GM18868 (cell line): ENCODE results near the gene SLC35B2.

Experiments used
- ATAC-seq: cut with Tn5 transposase; IDR thresholded peaks from one replicate; pipeline ENCODE4 v1.9.1; 2021; ENCODE audit warnings: mild to moderate bottlenecking, moderate library complexity; ENCODE audit not compliant: unreplicated experiment

The SLC35B2 gene

DNA sequence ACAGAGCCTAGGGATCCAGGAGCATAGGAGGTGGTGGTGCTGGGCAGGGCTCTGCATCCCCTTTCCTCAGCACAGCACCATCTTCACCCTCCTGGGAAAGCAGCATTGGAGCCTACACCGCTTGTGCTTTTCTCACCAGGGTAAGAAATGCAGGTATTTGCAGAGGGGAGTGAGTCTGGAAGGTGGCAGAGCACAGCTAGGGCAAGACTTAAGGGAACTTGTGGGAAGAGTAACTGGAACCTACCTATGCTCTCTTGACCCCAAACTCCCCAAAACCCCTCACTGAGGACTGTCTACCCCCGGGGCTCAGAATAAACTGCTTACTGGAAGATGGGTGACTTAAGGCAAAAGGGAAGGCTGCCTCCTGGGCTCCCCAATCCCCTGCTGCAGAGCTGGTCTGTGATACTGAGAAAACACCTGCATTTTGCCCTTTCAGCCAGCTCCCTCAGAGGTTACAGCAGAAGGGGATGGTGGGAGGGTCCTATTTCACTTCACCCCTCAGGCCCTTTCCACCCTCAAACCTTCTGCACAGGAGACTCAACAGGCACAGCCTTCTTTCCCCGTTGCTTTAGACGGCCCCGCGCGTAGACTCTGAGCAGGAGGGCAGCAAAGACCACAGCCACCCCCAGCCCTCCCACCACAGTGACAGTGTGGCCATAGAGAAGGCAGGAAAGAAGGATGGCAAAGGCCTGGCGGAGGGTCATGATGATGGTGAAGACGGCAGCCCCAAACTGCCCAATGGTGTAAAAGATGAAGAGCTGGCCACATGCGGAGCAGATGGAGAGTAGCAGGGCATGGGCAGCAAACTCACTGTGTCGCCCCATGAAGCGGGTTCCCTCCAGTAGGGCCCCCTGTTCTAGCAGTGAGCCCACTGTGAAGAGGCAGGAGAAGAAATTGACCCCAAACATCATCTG lies 2.9 kb downstream of the SLC35B2 start:
- ATAC-seq: no peak

DNA sequence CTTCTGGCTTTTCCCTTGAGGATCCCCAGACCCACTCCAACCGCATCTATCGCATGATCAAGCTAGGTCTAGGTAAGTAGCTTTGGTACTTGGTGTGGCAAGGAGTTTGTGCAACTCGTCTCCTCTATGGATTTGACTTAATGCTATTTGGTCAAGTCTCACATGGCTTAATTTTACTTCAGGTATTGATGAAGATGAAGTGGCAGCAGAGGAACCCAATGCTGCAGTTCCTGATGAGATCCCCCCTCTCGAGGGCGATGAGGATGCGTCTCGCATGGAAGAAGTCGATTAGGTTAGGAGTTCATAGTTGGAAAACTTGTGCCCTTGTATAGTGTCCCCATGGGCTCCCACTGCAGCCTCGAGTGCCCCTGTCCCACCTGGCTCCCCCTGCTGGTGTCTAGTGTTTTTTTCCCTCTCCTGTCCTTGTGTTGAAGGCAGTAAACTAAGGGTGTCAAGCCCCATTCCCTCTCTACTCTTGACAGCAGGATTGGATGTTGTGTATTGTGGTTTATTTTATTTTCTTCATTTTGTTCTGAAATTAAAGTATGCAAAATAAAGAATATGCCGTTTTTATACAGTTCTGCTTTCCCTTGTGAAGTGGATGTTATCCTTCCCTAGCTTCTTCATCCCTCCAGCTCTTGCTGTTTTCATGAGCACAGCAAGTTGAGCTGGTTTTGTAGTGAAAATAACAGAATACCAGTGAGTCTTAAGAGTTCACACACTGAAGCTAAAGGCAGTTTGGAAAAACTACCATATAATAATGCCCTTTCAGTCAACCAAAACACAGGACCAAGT lies 3.8 kb downstream of the SLC35B2 start:
- no peak for ATAC-seq

DNA sequence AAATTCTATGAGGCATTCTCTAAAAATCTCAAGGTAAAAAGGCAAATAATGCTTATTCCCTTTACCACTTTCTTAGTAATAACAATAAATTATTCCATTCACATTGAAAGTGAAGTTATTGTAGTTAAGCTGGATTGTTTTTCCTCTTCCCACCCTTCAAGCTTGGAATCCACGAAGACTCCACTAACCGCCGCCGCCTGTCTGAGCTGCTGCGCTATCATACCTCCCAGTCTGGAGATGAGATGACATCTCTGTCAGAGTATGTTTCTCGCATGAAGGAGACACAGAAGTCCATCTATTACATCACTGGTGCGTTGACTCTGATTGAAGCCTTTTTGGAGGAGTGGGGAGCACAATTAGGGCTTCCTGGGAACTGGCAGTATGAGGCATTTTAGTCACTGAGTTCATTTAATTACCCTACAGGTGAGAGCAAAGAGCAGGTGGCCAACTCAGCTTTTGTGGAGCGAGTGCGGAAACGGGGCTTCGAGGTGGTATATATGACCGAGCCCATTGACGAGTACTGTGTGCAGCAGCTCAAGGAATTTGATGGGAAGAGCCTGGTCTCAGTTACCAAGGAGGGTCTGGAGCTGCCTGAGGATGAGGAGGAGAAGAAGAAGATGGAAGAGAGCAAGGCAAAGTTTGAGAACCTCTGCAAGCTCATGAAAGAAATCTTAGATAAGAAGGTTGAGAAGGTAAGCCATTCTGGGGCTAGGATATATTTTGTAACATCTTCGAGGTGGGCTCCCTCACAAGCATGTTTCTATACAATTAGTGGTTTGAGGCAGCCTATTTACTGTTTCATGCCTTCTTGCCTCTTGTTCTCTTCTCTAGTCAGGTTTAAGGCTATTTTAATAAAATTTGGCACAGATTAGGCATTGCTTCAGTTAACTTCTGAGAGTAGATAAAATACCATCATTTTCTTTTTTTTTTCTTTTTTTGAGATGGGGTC lies 5.5 kb downstream of the SLC35B2 start:
- ATAC-seq: no peak

DNA sequence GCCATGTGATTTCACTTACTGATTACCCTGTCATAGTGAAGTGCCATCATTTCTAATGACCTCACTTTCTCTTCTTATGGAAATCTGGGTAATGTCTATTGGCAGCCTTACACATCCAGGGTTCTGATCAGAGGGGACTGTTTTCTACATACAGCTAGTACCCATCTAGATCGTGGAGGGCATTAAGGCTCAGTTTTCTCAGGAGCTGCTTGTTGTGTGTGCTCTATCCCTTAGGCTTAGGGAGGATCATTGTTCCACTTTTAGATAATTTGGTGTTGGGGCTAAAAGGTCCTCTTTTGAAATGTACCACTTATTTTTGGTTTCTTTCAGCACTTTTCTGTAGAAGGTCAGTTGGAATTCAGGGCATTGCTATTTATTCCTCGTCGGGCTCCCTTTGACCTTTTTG lies 6.6 kb downstream of the SLC35B2 start:
- ATAC-seq: no peak

DNA sequence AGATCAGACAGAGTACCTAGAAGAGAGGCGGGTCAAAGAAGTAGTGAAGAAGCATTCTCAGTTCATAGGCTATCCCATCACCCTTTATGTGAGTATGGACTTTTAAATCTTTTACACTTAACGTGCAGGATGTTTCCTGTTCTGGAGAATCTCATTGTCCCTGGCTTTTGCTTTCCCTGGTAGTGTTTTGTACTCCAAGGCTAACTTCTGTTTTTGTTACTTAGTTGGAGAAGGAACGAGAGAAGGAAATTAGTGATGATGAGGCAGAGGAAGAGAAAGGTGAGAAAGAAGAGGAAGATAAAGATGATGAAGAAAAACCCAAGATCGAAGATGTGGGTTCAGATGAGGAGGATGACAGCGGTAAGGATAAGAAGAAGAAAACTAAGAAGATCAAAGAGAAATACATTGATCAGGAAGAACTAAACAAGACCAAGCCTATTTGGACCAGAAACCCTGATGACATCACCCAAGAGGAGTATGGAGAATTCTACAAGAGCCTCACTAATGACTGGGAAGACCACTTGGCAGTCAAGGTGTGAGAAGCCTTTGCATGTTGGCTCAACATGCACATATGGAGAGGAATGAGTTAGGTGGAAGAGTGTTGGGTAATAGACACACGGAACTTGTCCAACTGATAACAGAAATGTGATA lies 7.1 kb downstream of the SLC35B2 start:
- no peak for ATAC-seq

DNA sequence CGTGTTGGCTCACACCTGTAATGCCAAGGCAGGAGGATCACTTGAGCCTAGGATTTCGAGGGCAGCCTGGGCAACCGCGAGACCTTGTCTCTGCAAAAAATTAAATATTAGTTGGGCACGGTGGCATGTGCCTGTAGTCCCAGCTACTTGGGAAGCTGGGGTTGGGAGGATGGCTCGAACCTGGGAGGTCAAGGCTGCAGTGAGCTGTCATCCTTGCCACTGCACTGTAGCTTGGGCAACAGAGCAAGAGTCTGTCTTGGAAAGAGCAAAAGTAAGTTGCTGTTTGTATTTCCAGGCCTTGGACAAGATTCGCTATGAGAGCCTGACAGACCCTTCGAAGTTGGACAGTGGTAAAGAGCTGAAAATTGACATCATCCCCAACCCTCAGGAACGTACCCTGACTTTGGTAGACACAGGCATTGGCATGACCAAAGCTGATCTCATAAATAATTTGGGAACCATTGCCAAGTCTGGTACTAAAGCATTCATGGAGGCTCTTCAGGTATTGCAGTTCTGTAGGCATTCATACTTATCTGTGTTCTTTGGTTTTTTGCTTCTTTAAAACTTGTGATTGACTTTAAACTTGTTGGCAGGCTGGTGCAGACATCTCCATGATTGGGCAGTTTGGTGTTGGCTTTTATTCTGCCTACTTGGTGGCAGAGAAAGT lies 8.1 kb downstream of the SLC35B2 start:
- no peak for ATAC-seq

DNA sequence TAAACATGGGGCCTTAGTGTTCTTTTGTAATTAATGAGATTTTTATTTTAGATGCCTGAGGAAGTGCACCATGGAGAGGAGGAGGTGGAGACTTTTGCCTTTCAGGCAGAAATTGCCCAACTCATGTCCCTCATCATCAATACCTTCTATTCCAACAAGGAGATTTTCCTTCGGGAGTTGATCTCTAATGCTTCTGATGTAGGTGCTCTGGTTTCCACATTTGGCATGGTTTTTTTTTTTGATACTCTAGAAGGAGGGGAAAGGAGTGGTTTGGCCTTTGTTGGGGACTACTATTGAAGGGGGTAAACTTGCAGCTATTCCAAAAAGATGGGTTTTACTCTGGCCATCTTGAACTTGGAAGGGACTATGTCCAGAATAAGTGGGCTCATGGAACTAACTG lies 8.7 kb downstream of the SLC35B2 start:
- ATAC-seq: no peak

DNA sequence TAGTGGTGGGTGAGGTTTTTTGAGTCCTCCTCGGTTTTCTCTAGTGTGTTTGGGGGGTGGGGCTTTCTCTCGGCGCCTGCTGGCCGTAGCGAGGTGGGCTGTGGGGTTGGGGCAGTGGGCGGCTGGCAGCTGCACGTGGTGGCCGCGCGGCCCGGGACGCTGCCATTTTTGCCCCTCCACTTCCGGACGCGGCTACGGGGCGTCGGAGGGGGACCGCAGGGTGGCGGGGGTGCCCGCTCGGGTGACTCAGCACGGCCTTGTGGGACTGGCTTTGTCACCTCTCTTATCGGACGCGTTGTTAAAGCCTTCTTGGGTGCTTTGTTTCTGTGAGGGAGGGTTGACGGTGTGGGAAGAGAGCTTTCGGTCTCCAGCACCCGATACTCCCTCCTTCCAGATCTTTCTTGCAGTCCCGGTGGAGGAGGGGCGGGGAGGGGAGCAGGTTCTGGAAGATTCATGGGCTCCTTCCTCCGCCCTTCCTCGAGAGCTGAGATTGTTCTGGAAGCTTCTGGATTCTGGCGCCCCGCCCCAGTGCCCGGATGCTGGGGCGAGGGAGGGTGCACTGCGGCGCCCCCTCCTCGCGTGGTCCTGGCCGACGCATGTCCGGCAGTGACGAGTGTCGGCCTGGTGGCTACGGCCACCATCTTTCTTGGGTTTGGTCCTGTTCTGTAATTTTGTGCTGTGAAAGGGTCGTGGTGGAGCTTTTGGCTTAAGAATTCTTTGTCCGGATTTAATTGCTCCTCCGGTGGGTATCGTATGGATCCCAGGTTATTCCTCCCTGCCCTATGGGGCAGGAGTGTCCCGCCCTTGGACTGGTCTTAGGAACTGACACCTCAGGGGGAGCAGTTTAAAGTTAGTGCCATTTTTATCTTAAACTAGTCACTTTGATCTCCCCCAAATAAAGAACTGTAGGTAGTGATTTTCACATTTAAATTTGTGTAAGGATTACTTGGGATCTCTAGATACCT lies 9.7 kb downstream of the SLC35B2 start:
- peak; percentile 25 for ATAC-seq

DNA sequence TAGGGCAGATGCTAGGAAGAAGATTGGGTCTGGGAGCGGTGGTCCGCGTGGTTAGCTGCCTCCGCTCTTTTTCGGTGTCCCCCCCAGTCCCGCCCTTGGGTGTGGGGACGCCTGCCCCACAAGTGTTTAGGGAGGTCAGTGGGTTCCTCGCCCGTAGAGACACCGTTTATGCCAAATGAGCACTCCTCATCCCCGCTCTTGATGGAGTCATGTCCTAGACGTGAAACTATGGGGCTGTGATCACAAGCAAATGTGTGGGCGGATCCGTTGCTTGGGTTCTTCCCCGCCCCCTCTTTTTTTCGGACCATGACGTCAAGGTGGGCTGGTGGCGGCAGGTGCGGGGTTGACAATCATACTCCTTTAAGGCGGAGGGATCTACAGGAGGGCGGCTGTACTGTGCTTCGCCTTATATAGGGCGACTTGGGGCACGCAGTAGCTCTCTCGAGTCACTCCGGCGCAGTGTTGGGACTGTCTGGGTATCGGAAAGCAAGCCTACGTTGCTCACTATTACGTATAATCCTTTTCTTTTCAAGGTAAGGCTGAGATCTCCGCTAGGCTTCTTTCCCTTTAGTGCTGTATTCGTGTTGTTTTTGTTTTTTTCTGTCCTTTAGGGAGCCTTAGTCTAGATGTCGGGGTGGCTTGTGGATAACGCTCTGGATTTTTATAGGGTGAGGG lies 10.5 kb downstream of the SLC35B2 start, which contains the start of gene HSP90AB1:
HSP90AB1 (plus strand) TSS at position 439 of the 675 bp plus-strand sequence. CDS start 1,529 bp downstream, outside the sequence.
- ATAC-seq: peak; percentile 70

DNA sequence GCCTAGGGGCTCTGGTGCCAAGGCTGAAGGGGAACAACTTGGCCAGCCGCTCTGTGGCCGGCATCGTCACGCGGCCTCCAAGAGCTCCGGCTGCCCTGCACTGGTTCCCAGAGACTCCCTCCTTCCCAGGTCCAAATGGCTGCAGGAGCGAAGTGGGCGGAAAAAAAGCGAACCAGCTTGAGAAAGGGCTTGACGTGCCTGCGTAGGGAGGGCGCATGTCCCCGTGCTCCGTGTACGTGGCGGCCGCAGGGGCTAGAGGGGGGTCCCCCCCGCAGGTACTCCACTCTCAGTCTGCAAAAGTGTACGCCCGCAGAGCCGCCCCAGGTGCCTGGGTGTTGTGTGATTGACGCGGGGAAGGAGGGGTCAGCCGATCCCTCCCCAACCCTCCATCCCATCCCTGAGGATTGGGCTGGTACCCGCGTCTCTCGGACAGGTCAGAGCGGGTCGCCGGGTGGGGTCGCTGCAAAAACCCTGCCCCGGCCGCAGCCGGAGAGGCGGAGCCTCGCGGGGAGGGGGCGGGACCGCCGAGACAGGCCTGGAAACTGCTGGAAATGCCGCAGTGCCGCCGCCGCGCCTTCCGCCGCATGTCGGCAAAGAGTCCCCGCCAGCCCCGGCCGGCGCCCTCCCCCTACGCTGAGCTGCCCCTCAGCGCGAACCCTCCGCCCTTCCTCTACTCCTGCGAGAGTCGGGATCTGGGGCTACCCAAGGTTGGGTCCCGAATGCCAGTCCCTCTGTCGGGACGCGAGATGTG lies 11.2 kb downstream of the SLC35B2 start:
- ATAC-seq: peak; percentile 52

DNA sequence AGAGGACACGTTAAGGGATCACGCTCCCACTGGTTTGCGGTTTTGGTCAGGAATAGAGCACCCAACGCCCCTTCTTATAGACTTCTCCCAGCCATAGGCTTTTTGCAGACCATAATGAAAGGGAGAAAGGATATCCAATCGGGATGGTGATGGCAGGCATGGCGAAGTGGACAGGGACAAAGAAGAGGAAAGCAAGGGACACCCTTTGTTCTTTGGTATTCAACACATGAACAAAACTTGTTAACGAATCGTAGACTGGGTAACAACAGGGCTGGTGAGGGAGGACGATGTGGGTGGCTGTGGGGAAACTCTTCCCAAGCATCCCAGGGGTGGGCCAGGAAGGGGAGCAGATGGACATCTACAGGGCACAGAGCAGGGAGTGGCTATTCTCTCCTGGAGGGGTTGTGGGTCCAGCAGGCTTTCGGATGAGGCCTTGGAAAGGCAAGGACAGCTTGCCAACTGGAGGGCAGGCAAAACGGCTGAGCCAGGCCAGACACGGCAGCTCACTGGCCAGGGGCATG lies 11.9 kb downstream of the SLC35B2 start:
- no peak for ATAC-seq

DNA sequence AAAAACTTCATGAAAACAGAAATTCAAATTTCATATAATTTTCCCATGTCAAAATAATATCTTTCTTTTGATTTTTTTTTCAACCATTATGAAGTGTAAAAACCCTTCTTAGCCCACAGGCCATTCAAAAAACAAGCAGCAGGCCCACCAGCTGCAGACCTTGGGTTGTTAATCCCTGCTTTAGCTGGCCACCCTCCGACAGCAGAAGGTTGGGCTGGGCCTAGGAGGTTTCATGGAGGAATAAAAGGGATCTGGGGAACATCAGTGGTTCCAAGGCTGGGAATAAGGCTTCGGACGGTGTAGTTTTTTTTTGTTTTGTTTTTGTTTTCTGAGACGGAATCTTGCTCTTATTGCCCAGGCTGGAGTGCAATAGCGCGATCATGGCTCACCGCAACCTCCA lies 14.0 kb downstream of the SLC35B2 start:
- ATAC-seq: no peak

DNA sequence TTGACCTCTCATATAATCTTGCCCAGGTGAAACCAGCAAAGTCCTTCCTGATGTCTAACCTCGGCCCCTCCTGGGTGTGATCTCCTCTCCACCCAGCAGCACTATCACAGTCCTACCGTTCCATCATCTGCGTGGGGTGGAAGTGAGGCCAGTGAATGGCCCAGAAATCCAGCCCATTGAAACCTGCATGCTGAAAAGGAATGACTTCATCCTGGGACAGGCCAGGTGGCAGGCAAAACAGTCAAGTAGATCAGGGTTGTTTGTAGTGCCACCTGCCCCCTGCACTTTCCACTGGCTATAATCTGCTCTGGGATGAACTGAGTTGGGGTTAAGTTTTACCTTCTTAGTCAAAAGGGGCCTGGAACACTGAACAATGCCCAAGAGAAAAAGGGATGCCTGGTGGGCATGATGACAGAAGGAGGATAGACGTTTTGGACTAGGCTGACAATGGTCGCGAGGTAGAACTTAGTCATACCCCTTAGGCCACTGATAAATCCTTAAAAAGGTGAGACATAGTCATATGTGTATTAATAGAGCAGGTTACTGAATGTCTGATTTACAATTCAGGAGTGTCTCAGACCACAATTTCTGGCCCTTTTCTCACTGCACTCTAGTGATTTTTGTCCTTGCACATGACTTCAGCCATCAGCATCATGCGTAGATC lies 18.5 kb downstream of the SLC35B2 start:
- no peak for ATAC-seq

DNA sequence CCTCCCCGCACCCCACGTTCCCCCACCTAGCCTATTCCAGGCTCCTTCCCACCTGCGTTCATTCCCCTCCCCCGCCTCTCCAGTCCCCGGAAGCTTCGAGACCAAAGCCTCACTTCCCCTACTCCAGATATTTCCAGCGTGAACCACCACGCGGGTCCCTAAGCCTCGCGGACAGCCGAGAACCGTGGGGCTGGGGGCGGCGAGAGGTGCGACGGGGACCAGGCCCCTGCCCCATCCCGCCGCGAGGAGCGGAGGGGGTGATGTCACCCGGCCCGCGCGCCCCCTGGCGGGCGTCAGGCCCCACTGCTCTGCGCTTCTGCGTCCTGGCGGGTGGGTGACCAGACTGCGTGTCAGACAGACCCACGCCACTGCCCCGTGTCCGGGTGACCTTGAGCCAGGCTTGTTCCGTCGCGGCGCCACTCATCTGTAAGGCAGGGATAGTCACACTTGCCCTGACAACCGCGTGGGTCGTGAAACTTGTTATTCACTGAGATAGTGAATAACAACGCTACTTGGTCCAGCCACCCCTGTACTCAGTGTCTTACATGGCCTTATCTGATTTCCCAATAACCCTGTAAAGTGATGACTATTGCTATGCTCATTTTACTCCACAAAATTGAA lies 19.4 kb downstream of the SLC35B2 start:
- ATAC-seq: peak; percentile 82

DNA sequence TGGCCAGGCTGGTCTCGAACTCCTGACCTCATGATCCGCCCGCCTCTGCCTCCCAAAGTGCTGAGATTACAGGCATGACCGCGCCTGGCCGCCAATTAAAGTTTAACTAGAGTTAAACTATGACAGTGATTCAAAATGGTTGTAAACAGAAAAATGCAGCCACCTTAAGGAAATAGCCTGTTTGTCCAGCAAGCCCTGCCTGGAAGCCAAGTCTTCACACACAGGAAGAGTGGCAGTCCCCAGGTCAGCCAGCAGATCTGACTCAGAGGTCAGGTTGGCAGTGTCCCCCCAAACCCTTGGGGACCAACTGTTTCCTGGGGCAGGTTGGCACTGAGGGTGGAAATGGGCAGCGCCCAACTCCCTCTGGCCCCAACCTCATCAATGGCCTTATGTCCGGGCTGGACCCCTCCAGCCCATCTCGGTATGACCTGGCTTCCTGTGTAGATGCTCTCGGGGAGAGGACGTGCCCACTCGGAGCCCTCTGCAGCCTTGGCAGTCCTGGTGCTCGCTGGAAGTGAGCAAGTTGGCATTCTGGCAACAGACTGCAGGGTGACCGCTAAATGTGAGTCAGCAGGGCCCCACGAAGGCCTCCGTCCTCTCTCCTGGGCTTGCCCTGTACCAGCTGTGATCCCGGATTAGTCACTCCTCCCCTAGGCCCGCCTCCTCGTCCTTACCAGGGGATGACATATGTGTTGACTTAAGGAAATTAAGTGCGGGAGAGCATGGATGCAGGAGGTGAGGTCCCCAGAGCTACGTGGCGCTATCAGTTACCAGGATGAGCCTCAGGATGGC lies 20.1 kb downstream of the SLC35B2 start:
- peak; percentile 65 for ATAC-seq
